Measurements from ENCODE around the gene FGF9.

The FGF9 gene

GRCh38 chr13:21747456-21747855 lies 76.6 kb downstream of the FGF9 start:
- Histone ChIP-seq H3K9ac (ENCODE audit: low read length) (no peak overlapping the region), H3K27ac (ENCODE audit: low read length) (no peak overlapping the region), H4K20me1 (ENCODE audit: insufficient read depth, low read length) (no peaks in the 10 kb centered on the region), H3K4me1 (ENCODE audit: low read length) (no peaks in the 10 kb centered on the region), H3K9me3 (ENCODE audit: insufficient read depth, low read length) (no peaks in the 10 kb centered on the region), H2AFZ (ENCODE audit: low read depth, low read length) (no peak overlapping the region), H3K36me3 (replicated peaks; ENCODE audit: low read depth, low read length) (no peaks in the 10 kb centered on the region), H3K79me2 (ENCODE audit: low read length) (no peaks in the 10 kb centered on the region), H3K4me3 (ENCODE audit: low read length) (no peak overlapping the region), H3K4me2 (ENCODE audit: low read length) (no peak overlapping the region), H3K27me3 (ENCODE audit: low read depth, low read length) (no peaks in the 10 kb centered on the region)
- TF ChIP-seq, protein P1, sequence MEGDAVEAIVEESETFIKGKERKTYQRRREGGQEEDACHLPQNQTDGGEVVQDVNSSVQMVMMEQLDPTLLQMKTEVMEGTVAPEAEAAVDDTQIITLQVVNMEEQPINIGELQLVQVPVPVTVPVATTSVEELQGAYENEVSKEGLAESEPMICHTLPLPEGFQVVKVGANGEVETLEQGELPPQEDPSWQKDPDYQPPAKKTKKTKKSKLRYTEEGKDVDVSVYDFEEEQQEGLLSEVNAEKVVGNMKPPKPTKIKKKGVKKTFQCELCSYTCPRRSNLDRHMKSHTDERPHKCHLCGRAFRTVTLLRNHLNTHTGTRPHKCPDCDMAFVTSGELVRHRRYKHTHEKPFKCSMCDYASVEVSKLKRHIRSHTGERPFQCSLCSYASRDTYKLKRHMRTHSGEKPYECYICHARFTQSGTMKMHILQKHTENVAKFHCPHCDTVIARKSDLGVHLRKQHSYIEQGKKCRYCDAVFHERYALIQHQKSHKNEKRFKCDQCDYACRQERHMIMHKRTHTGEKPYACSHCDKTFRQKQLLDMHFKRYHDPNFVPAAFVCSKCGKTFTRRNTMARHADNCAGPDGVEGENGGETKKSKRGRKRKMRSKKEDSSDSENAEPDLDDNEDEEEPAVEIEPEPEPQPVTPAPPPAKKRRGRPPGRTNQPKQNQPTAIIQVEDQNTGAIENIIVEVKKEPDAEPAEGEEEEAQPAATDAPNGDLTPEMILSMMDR (IDR thresholded peaks at IDR 0.05; ENCODE audit: low read depth, low read length): no peak
- no peak for TF ChIP-seq EZH2phosphoT487 (IDR thresholded peaks at IDR 0.05; ENCODE audit: low read depth)

DNA sequence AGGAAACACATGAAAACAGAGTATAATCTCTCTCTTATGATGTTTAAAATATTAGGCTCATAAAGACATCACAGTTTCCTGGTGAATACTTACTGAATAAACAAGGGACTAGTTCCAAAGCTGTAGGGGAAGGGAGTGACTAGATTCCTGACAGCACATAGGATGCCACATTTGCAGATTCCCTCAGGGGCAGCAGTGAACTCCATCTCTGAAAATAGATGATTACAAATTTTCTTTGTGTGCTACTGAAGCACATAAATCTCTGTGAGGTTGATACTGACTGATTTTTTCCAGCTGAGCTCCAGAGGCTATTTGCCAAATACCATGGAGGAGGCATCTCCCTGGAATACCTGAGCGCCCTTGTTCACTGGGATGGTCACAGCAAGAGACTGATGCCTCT lies 77.3 kb downstream of the FGF9 start:
- H3K79me2 ChIP-seq (ENCODE audit: low read length): no peaks in the 10 kb centered on the region
- no peaks in the 10 kb centered on the region for H3K36me3 ChIP-seq (replicated peaks; ENCODE audit: low read depth, low read length)
- no peak overlapping the region for H3K27ac ChIP-seq (ENCODE audit: low read length)
- no peak overlapping the region for H3K9ac ChIP-seq (ENCODE audit: low read length)
- H3K27me3 ChIP-seq (ENCODE audit: low read depth, low read length): no peaks in the 10 kb centered on the region
- H3K4me1 ChIP-seq (ENCODE audit: low read length): no peaks in the 10 kb centered on the region
- no peak overlapping the region for H3K4me2 ChIP-seq (ENCODE audit: low read length)
- no peaks in the 10 kb centered on the region for H3K9me3 ChIP-seq (ENCODE audit: insufficient read depth, low read length)
- no peak overlapping the region for H2AFZ ChIP-seq (ENCODE audit: low read depth, low read length)
- no peak overlapping the region for H3K4me3 ChIP-seq (ENCODE audit: low read length)
- no peak for TF ChIP-seq EZH2phosphoT487 (IDR thresholded peaks at IDR 0.05; ENCODE audit: low read depth)
- TF ChIP-seq, protein P1 (IDR thresholded peaks at IDR 0.05; ENCODE audit: low read depth, low read length): no peak
- no peaks in the 10 kb centered on the region for H4K20me1 ChIP-seq (ENCODE audit: insufficient read depth, low read length)

DNA sequence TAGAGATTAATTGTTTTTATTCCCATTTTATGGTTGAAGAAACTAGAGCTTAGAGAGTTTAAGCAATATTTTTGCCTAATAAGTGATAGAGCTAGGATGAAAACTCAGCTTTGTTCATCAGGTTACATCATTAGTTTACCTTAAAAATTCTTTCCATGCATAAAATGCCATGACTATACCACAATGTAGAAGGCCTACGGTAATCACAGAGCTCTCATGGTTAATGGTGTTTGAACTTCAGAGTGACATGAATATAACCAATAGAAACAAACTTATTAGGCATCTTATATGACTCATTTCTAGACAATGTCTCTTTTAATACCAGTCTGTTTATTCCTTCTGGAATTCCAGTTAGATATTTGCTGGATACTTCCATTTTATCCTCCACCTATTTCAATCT lies 78.5 kb downstream of the FGF9 start:
- no peaks in the 10 kb centered on the region for H3K27me3 ChIP-seq (ENCODE audit: low read depth, low read length)
- TF ChIP-seq EZH2phosphoT487 (IDR thresholded peaks at IDR 0.05; ENCODE audit: low read depth): no peak
- TF ChIP-seq, protein P1 (IDR thresholded peaks at IDR 0.05; ENCODE audit: low read depth, low read length): no peak
- no peaks in the 10 kb centered on the region for H3K4me1 ChIP-seq (ENCODE audit: low read length)
- no peak overlapping the region for H3K4me2 ChIP-seq (ENCODE audit: low read length)
- H2AFZ ChIP-seq (ENCODE audit: low read depth, low read length): no peak overlapping the region
- H3K79me2 ChIP-seq (ENCODE audit: low read length): no peaks in the 10 kb centered on the region
- H3K4me3 ChIP-seq (ENCODE audit: low read length): no peak overlapping the region
- H3K27ac ChIP-seq (ENCODE audit: low read length): no peak overlapping the region
- H3K36me3 ChIP-seq (replicated peaks; ENCODE audit: low read depth, low read length): no peaks in the 10 kb centered on the region
- no peaks in the 10 kb centered on the region for H4K20me1 ChIP-seq (ENCODE audit: insufficient read depth, low read length)
- no peak overlapping the region for H3K9ac ChIP-seq (ENCODE audit: low read length)
- no peaks in the 10 kb centered on the region for H3K9me3 ChIP-seq (ENCODE audit: insufficient read depth, low read length)

GRCh38 chr13:21752501-21752900 lies 81.6 kb downstream of the FGF9 start:
- H3K79me2 ChIP-seq (ENCODE audit: low read length): no peaks in the 10 kb centered on the region
- no peaks in the 10 kb centered on the region for H3K9me3 ChIP-seq (ENCODE audit: insufficient read depth, low read length)

More at GRCh38 chr13:21752501-21752900, 81.6 kb downstream of the FGF9 start:
- TF ChIP-seq EZH2phosphoT487 (IDR thresholded peaks at IDR 0.05; ENCODE audit: low read depth): no peak
- TF ChIP-seq, protein P1 (IDR thresholded peaks at IDR 0.05; ENCODE audit: low read depth, low read length): no peak
- Histone ChIP-seq H3K9ac (ENCODE audit: low read length) (no peak overlapping the region), H4K20me1 (ENCODE audit: insufficient read depth, low read length) (no peaks in the 10 kb centered on the region), H3K4me3 (ENCODE audit: low read length) (no peak overlapping the region), H3K27ac (ENCODE audit: low read length) (no peak overlapping the region), H2AFZ (ENCODE audit: low read depth, low read length) (no peak overlapping the region), H3K36me3 (replicated peaks; ENCODE audit: low read depth, low read length) (no peaks in the 10 kb centered on the region), H3K4me2 (ENCODE audit: low read length) (no peak overlapping the region), H3K4me1 (ENCODE audit: low read length) (no peaks in the 10 kb centered on the region), H3K27me3 (ENCODE audit: low read depth, low read length) (no peaks in the 10 kb centered on the region)

Data from OCI-LY3 (cell line).